Left forelimb (tissue), 1 donor: ENCODE results near the gene ZNF284.

ENCODE experiments used
- DNase-seq: peaks from one replicate; pipeline ENCODE4 v3.0.0-alpha.2; 2018; ENCODE audit warnings: low spot score

Gene ZNF284

DNA sequence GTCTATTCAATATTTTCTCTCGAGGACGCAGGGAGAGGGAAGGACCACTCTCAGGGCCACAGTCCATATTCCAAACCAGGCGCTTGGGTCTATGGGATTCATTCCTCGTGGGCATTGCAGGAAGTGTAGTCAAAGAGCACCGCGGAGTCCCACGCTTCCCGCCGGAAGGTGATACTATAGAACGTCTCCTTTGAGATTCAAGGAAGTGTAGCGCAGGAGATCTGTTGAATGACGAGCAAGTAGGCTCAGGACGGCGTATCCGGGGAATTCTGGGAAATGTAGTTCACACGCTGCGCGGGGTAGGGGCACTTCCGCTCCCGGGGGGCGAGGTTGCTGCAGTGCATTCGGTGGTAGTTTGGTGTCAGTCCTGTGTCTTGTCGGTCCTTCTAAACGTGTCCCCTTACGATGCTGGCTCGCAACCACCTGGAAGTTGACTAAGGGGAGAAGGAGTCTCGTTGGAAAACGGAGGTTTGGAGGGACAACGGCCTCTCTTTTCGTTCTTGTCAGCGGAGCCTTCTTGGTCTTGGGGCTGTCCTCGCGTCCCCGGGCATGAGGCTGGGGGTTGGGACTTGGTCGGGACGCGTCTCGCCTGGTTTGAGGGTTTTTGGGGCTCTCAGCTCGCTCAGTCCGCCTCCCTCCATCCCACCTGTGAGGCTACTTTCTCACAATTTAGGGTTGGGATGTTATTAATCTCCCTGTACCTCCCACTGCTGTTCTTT is at the start of gene ZNF284:
Gene ZNF284, plus strand, starts transcription at position 336 of the 719 bp plus-strand sequence. CDS start 4,231 bp downstream, outside the sequence.
- DNase-seq = peak; percentile 92

DNA sequence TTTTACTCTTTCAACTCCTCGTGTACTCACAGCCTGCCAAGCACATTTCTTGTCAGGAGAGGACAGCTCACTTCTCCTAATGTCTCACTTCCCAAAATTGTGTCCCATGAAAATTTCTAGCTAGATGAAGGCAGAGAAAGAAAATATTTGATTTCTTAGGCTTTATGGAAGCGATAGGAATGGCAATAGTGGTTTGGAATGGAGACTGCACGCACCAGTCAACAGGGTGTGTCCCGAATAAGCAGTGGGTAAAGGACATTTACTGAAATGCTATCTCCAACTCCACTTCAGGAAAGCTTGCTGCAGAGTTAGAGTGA is 47.1 kb upstream of the ZNF284 start:
- DNase-seq = no peak

DNA sequence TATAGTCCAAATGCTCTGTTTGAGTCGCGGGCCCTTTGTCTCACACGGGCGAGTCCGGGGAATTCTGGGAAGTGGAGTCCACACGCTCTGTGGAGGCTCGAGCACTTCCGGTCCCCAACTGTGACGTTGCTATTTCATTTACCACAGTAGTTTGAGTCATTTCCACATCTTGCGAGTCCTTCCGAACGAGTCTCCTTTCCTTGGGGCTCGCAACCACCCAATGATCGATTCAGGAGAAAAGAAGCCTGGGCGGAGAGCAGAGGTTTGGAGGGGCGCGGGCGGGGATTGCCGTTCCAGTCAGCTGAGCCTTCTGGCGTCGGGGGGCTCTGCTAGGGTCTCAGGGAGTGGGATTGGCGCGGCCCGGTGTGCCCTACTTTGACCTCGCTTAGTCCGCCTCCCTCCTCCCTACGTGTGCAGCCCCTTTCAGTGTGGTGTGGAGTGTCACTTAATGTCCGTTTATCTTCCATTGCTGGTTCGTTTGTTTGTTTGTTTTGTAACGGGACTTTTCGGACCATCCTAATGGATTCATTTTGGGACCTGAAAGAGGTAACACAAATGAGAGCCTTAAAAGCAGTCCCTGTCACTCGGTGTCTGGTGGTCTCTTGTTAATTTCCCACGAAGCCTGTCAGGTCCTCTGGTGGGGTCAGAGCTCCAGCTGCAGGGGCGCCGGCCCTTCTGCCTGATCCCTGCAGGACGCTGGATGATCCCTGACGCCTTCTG is 46.6 kb upstream of the ZNF284 start, which contains the start of gene ZNF222:
Gene ZNF222, plus strand, starts transcription at position 163 of the 720 bp plus-strand sequence. Its CDS starts 58 bp downstream, at position 221.
- DNase-seq = peak; percentile 86

DNA sequence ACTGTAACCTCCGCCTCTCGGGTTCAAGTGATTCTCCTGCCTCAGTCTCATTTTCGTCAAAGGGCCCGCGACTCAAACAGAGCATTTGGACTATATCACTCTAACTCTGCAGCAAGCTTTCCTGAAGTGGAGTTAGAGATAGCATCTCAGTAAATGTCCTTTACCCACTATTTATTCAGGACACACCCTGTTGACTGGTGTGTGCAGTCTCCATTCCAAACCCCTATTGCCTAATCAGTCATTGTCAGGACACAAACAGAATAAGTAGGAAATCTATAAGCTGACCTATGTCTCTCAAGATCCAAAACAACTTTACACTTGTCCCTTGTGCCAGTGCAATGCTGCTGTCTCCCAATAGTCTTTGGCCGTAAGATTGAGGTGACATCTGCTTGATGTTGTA is 45.3 kb upstream of the ZNF284 start:
- DNase-seq = no peak

DNA sequence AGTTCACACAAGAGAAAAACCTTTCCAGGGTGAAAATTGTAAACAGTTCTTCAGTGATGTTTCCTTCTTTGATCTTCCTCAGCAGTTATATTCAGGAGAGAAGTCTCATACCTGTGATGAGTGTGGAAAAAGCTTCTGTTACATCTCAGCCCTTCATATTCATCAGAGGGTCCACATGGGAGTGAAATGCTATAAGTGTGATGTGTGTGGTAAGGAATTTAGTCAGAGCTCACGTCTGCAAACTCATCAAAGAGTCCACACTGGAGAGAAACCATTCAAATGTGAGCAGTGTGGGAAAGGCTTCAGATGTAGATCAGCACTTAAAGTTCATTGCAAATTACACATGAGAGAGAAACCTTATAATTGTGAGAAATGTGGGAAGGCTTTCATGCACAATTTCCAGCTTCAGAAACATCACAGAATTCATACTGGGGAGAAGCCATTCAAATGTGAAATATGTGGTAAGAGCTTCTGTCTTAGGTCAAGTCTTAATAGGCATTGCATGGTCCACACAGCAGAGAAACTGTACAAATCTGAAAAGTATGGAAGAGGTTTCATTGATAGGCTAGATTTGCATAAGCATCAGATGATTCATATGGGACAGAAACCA is 39.9 kb upstream of the ZNF284 start:
- no peak for DNase-seq

DNA sequence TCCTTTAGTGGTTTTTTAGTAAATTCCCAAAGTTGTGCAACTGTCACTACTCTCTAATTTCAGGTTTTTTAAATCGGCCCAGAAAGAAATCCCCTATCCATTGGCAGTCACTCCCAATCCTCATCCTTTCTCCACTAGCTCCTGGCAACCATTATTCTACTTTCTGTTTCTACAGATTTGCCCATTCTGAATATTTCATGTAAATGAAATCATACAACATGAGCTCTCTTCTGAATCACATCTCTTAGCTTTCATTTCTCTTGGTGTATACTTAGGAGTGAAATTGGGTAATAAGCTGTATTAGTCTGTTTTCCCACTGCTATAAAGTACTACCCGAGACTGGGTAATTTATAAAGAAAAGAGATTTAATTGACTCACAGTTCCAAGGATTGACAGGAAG is 29.8 kb upstream of the ZNF284 start:
- DNase-seq = no peak

DNA sequence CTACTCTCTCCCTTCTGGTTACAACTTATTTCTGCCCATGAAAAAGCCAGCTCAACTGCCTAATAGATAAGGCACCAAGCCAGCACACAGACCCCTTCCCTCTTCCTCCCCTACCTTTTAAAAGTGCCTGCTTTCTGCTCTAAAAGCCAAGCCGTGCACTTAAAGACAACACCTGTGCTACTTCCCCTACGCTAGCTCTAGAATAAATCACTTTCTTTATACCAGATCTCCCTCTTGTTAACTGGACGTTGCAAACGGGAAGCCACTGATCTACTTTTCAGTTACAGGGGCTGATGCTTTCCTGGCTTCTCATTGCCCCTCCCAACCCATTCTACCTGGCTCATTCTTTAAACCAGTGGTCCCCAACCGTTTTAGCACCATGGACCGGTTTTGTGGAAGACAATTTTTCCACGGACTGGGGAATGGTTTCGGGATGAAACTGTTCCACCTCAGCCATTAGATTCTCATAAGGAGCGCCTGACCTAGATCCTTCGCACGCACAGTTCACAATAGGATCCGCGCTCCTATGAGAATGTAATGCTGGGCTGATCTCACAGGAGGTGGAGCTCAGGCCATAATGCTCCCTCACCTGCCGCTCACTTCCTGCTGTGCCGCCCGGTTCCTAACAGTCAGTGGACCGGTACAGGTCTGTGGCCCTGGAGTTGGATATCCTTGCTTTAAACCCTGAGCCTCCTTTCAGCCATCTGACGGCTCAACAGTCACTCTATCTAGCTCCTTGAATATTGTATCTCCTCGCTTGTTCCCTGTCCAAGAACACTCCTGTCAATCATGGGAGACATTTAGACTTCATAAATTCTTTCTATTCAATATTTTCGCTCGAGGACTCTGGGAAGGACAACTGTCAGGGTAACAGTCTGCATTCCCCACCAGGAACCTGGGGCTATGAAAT is 21.0 kb upstream of the ZNF284 start:
- DNase-seq = no peak

DNA sequence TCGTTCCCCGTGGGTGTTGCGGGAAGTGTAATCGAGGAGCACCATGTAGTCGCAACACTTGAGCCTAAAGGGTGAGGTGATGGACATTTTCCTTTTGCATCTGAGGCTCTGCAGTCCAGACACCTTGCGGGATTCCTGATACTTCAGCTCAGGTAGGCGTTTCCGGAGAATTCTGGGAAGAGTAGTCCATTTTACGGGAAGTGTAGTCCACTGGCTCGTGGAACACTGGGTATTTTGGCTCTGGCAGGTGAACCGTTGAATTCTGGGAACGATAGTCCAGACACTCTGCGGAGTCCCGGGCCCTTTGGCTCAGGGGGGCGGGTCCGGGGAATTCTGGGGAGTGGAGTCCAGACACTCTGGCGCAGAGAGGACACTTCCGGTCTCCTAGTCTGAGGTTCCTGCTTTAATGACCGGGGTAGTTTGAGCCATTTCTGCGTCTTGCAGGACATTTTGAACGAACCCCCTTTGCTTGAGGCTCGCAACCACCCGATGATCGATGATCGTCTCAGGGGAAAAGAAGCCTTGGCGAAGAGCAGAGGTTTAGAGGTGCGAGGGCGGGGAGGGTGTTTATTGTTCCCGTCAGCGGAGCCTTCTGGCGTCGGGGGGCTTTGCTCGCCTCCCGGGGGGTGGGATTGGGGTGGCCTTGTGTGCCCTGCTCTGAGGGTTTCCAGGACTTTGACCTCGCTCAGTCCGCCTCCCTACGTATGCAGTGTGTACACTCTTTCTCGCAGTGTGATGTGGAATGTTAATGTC is 20.1 kb upstream of the ZNF284 start, which contains the start of gene ZNF223:
Gene ZNF223, plus strand, starts transcription at position 387 of the 753 bp plus-strand sequence. CDS start 3,141 bp downstream, outside the sequence.
- peak; percentile 94 for DNase-seq

DNA sequence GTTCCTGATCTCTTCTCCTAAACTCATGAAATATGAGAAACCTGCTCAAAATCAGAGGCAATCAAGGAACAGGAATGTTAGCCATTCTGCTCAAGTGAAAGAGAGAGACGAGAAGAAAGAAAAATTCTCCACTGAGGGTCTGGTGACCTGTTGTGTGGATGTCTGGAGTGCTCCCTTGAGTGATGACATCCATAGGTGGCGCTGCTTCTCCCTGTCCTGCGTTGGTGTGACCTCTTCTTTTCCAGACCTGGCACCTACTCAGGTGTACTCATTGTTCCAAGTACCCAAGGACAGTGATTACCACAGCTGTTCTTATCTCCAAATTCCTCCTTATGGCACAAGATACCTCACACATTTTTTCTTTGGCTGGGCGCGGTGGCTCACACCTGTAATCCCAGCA is 16.1 kb upstream of the ZNF284 start:
- no peak for DNase-seq

DNA sequence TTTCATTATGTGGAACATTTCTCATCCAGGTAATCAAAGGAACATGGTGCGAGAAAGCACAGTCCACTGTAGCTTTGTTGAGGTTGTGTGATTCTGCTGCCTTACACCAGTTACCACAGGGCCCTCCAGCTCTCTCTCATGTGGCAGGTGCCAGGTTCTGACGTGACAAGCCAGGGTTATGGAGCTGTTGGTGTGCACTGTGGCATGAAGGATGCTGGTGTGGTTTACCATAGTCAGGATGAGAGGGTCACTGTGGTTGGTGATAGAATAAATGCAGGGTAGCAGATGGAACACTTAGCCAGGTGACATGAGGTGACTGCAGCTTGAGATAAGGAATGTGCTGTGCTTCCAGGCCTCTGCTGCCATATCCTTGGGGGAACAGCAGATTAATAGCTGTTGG is 12.7 kb upstream of the ZNF284 start:
- no peak for DNase-seq

DNA sequence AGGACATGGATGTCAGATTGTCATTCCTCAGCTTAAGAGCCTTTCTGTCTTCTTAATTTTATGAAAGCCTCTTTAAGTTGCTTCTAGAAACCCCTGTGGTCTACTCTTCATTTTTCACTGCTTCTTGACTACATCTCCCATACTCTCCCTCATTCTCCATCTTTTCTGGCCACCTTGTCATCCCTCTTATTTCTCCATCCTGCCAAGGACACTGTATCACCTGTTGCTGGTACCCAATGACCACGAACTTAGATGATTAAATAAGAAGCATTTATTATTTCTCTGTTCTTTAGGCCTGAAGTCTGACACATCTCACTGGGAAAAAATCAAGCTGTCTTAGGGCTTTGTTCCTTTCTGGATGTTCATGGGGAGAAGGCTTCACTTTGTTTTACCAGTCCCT is 10.9 kb upstream of the ZNF284 start:
- no peak for DNase-seq

DNA sequence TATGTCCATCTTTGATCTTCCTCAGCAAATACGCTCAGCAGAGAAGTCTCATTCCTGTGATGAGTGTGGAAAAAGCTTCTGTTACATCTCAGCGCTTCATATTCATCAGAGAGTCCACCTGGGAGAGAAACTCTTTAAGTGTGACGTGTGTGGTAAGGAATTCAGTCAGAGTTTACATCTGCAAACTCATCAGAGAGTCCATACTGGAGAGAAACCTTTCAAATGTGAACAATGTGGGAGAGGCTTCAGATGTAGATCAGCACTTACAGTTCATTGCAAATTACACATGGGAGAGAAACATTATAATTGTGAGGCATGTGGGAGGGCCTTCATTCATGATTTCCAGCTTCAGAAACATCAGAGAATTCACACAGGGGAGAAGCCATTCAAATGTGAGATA is 5.7 kb upstream of the ZNF284 start:
- no peak for DNase-seq

DNA sequence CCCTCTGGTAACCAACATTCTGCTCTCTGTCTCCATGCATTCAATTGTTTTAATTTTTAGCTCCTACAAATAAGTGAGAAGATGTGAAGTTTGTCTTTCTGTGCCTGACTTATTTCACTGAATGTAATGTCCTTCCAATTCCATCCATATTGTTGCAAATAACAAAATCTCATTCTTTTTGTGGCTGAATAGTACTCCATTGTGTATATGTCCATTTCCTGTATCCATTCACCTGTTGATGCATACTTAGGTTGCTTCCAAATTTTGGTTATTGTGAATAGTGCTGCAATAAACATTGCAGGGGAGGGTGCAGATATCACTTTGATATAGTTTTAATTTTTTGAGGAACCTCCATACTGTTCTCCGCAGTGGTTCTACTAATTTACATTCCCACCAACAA is 2.5 kb upstream of the ZNF284 start:
- no peak for DNase-seq

DNA sequence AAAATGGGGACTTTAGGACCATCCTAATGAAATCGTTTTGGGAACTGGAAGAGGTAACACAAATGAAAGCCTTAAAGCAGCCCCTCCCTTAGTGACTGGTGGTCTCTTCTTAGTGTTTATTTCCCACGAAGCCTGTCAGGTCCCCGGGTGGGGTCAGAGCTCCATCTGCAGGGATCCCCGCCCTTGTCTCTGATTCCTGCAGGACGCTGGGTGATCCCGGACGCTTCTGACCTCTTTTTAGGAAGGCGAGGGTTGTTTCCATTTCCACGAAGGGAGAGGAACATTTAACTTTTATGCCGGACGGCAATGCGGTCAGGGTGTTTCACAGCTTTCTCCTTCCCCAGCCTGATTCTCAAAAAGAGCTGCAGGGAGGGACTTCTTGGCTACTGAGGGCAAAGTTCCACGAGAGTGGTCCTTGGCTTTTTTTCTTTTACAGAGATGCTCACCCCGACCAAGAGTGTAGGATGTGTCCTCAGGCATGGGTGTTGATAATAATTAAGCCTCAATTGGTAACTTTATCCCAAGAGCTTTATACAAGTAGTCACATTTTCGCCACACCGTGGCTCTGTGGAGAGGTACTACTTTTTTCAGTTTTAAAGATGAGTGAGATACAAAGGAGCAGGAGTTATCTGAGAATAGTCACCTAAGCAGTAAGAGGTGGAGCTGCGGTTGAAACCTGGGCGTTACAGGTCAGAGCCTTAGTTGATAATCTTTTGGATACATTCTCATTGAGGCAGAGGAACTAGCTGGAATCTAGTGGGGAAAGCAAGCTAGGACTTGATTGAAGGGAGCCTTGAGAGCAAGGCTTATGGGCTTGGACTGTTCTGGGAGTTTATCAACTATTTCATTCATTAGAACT is 813 bp downstream of the ZNF284 start:
- no peak for DNase-seq

DNA sequence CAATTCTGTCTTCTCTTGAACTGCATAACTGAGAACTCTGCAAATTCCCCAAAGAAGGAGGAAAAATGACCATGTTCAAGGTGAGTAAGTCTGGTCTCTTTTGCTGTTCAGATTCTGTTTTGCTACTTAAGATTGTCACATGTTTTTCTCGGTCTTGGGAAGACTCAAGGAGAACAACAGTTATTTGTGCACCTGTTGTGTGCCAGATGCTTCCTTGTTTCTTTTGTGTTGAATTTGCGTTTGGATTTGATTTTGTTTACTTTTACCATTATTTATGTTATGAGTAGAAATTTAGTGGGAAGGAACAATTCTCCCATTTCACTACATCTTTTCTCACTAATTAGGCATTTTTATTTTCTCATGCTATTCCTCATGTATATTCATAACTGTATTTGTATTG is 4.4 kb downstream of the ZNF284 start:
- no peak for DNase-seq

DNA sequence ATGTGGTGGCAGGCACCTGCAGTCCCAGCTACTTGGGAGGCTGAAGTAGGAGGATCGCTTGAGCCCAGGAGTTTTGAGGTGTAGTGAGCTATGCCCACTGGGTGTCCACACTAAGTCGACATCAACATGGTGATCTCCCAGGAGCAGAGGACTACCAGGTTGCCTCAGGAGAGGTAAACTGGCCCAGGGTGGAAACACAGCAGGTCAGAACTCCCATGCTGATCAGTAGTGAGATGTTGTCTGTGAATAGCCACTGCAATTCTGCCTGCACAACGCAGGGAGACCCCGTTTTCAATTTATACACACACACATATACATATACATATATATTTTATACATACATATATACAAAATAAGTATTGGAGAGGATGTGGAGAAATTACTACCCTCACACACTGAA is 20.1 kb downstream of the ZNF284 start:
- DNase-seq = no peak

DNA sequence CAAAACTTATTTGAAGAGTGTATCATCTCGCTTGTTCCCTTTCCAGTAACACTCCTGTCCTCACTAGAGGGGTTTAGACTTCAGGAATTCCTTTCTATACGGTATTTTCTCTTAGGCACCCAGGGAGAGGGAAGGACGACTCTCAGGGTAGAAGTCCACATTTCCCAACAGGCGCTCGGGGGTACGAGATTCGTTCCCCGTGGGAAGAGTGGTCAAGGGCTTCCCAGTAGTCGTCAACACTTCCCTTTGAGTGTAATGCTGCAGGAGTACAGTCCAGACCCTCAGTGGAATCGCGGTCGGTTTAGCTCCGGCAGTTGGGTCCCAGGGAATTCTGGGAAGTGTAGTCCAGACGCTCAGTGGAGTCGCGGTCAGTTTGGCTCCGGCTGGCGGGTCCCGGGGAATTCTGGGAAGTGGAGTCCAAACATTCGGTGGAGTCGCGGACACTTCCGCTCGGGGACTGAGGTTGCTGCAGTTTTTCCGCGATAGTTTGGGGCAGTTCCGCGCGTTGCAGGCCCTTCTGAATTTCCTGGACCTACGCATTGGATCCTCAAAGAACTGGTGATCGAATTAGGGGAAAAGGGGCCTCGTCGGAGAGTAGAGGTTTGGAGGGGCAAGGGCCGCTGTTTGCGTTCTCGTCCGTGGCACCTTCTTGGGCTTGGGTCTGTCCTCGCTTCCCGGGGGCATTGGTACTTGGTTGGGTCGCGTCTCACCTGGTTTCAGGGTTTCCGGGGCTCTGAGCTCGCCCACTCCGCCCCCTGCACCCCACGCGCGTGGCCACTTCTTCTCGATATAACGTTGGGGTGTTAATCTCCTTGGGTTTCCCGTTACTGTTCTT is 22.2 kb downstream of the ZNF284 start, which contains the start of gene ZNF224:
Gene ZNF224, plus strand, starts transcription at position 431 of the 835 bp plus-strand sequence. CDS start 3,513 bp downstream, outside the sequence.
- peak; percentile 93 for DNase-seq

DNA sequence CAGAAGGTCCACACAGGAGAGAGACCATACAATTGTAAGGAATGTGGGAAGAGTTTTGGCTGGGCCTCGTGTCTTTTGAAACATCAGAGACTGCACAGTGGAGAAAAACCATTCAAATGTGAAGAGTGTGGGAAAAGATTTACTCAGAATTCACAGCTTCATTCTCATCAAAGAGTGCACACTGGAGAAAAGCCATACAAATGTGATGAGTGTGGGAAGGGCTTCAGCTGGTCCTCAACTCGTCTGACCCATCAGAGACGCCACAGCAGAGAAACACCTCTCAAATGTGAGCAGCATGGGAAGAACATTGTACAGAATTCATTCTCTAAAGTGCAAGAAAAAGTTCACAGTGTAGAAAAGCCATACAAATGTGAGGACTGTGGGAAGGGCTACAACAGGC is 35.8 kb downstream of the ZNF284 start:
- no peak for DNase-seq

DNA sequence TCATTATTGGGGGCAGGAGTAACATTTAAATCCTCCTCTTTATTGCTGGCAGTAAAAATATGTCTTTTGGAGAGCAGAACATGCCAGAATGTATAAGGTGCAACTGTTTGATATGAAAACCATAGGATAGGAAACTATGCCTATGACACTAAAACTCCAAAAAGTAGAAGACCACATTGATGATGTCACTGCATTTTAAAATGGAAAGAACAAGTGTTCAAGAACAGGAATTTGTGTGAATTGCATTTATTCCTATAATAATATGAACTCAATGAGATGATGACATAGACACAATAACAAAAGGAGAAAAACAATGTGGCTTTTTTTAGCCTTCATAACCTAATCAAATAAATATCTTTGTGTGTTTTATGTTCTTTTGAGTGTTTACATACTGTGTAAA is 37.5 kb downstream of the ZNF284 start:
- no peak for DNase-seq
